Gastroesophageal sphincter (tissue), 4 donors: Measurements from ENCODE around the gene TALDO1. TPM values are rescaled to one million over a fixed set of nuclear protein-coding genes. Genes with fewer than 3 reads are reported as not detected.
A peak's percentile ranks its signal among the peaks of the same experiment; 100 is the strongest.

Experiments used
- ATAC-seq: fragments of 150-250 bp; one replicate; pipeline ENCODE4 v1.9.1; 2016; ENCODE audit warnings: mild to moderate bottlenecking, moderate library complexity
- H3K27ac ChIP-seq, 4 donors: fragments of 200-600 bp; sonication (generic) in 3 of 4; 1 replicate in 3 of 4; 2 replicates in 1 of 4; pipeline ENCODE4 v1.5.1; 2016 to 2019
- H3K27me3 ChIP-seq: fragments of 200-600 bp; sonication (generic); one replicate; pipeline ENCODE4 v1.5.1; 2019
- H3K36me3 ChIP-seq, 2 donors: fragments of 200-600 bp; sonication (generic); one replicate each; pipeline ENCODE4 v1.5.1; 2019; ENCODE audit warnings: control low read depth in 1 of 2
- H3K4me1 ChIP-seq, 3 donors: fragments of 200-600 bp; sonication (generic); 1 replicate in 2 of 3; 2 replicates in 1 of 3; pipeline ENCODE4 v1.5.1; 2016 to 2019; ENCODE audit warnings: control low read depth in 2 of 3
- H3K4me3 ChIP-seq, 2 donors: fragments of 200-600 bp; sonication (generic); one replicate each; pipeline ENCODE4 v1.5.1; 2019; ENCODE audit warnings: mild to moderate bottlenecking in 1 of 2, moderate library complexity in 1 of 2
- H3K9me3 ChIP-seq, 3 donors: fragments of 200-600 bp; sonication (generic); one replicate each; pipeline ENCODE4 v1.5.1; 2017 to 2019; ENCODE audit warnings: control low read depth in 2 of 3
- CTCF ChIP-seq, 4 experiments: fragments of 200-600 bp in 2 of 4; fragments of 450-650 bp in 2 of 4; sonication (generic) in 1 of 4; IDR thresholded peaks; one replicate each; pipeline ENCODE4 v1.5.1; 2017 to 2019; ENCODE audit warnings: antibody characterized with exemption in 4 of 4, mild to moderate bottlenecking in 2 of 4, moderate library complexity in 2 of 4
- EP300 ChIP-seq: sonication (generic); formaldehyde crosslinking; IDR thresholded peaks from one replicate; pipeline ENCODE4 v1.6.1; 2017; ENCODE audit warnings: antibody characterized with exemption, mild to moderate bottlenecking
- POLR2A ChIP-seq, 2 donors: fragments of 450-650 bp; IDR thresholded peaks; one replicate each; pipeline ENCODE4 v1.6.1; 2017; ENCODE audit warnings: antibody characterized with exemption in 2 of 2, mild to moderate bottlenecking in 2 of 2, moderate library complexity in 1 of 2
- POLR2AphosphoS5 ChIP-seq: sonication (generic); formaldehyde crosslinking; IDR thresholded peaks from one replicate; pipeline ENCODE4 v1.6.1; 2017; ENCODE audit warnings: antibody characterized with exemption
- WGBS, 2 donors: methylation state at CpG; one replicate each; pipeline ENCODE4 v1.1.5; 2018; ENCODE audit warnings: low coverage in 1 of 2; 5-methylcytosine and 5-hydroxymethylcytosine counted together
- total RNA-seq, 4 donors: library from RNA; depleted of rRNA; stranded (reverse); fragments of >200 nt; gene quantifications; one replicate each; pipeline ENCODE4 v1.1.0, GENCODE V29; 2016

Gene TALDO1
- total RNA-seq, 4 donors from 2014 or later, result 161 to 201 (median 185) TPM

DNA sequence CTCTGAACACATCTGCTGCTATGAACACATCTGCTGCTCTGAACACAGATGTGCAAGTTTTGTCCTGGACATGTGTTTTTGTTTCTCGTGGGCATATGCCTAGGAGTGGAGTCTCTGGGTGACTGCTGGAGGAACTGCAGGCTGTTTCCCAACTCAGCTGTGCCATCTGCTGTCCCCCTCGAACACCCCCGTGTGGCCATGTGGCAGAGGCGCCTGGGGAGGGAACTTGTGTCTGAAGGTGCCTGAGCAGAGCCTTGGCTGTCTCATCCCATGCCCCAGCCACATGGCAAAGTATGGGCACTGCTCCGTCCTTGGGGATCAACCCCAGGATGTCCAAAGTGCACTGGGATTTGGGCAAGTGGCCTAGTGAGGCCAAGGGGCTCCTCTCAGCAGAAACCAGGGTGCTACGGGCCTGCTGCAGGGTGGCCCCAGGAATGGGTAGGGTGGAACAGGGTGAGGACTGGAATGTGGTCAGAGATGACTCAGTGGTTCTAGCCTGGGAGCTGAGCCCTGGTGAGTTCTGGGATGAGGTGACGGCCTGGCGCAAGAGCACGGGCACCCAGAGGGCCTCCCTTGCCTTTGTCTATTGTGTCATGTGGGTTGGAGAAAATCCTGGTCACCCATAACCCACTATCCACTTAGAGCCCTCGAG lies 15.3 kb downstream of the TALDO1 start:
- H3K4me3 ChIP-seq, result no peak overlapping the region
- no peaks in the 10 kb centered on the region for H3K9me3 ChIP-seq
- no CpG with 5 or more reads among the region's 10 CpGs for WGBS, 2 donors
- H3K36me3 ChIP-seq, result peaks cover 0 to 100% of the 10 kb centered on the region in 2 donors
- peak; percentile 41 for ATAC-seq
- no peak for TF ChIP-seq POLR2A (IDR thresholded peaks at IDR 0.05)
- TF ChIP-seq EP300, result no peak
- TF ChIP-seq POLR2AphosphoS5, result no peak
- TF ChIP-seq CTCF (IDR thresholded peaks at IDR 0.05), result no peak
- H3K27ac ChIP-seq, result peak overlapping the region in 2 of 4 donors; percentile 24 to 25
- no peaks in the 10 kb centered on the region for H3K4me1 ChIP-seq
- no peaks in the 10 kb centered on the region for H3K27me3 ChIP-seq

DNA sequence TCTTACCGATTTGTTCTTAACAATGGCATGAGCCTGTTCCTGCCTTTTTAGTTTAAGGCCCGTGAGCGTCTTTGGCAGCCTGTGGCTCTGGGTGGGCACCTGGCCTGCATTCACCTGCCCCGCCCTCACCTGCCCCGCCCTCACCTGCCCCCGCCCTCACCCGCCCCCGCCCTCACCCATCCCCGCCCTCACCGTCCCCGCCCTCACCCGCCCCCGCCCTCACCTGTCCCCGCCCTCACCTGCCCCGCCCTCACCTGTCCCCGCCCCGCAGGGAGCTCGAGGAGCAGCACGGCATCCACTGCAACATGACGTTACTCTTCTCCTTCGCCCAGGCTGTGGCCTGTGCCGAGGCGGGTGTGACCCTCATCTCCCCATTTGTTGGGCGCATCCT lies 15.8 kb downstream of the TALDO1 start:
- peaks cover 0 to 99% of the 10 kb centered on the region in 2 donors for H3K36me3 ChIP-seq
- no peaks in the 10 kb centered on the region for H3K27me3 ChIP-seq
- no peaks in the 10 kb centered on the region for H3K4me1 ChIP-seq
- WGBS, 2 donors, result no CpG with 5 or more reads among the region's 24 CpGs
- ATAC-seq, result no peak
- peak overlapping the region in 2 of 4 donors; percentile 24 to 25 for H3K27ac ChIP-seq
- no peak for TF ChIP-seq POLR2AphosphoS5
- no peak for TF ChIP-seq POLR2A (IDR thresholded peaks at IDR 0.05)
- no peak for TF ChIP-seq CTCF (IDR thresholded peaks at IDR 0.05)
- TF ChIP-seq EP300, result no peak
- H3K4me3 ChIP-seq, result no peak overlapping the region
- H3K9me3 ChIP-seq, result no peaks in the 10 kb centered on the region

- TF ChIP-seq POLR2A (IDR thresholded peaks at IDR 0.05), result no peak
- no peak for TF ChIP-seq CTCF (IDR thresholded peaks at IDR 0.05)
- no peak for TF ChIP-seq EP300
- no peak for TF ChIP-seq POLR2AphosphoS5
- no peak overlapping the region for H3K27ac ChIP-seq
- H3K9me3 ChIP-seq, result no peaks in the 10 kb centered on the region
- H3K4me3 ChIP-seq, result no peak overlapping the region
- 76 to 100% methylated on average over 1 to 2 of the region's 22 CpGs for WGBS, 2 donors
- peaks cover 0 to 99% of the 10 kb centered on the region in 2 donors for H3K36me3 ChIP-seq
- no peaks in the 10 kb centered on the region for H3K27me3 ChIP-seq
- H3K4me1 ChIP-seq, result no peaks in the 10 kb centered on the region
- no peak for ATAC-seq
Observed at GRCh38 chr11:763549-764321, 16.5 kb downstream of the TALDO1 start.

DNA sequence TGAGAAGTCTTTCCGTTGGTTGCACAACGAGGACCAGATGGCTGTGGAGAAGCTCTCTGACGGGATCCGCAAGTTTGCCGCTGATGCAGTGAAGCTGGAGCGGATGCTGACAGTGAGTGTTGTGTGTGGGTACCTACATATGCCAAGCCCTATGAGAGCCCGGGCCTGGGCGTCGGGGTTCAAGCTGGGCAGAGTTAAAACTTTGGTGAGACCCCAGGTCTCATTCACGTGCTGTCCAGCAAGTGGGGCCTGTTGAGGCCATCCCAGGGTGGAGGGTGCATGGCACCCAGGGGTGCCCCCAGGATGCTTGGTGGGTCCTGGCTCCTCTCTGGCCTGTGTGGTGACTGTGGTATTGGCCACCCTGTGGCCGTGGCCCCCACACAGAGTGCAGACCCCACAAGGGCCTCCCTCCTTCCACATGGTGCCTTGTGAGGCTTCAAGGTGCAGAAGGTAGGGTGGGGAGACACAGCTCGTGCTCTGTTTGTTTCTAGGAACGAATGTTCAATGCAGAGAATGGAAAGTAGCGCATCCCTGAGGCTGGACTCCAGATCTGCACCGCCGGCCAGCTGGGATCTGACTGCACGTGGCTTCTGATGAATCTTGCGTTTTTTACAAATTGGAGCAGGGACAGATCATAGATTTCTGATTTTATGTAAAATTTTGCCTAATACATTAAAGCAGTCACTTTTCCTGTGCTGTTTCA lies 17.2 kb downstream of the TALDO1 start:
- peaks cover 0 to 98% of the 10 kb centered on the region in 2 donors for H3K36me3 ChIP-seq
- no peaks in the 10 kb centered on the region for H3K27me3 ChIP-seq
- no peaks in the 10 kb centered on the region for H3K9me3 ChIP-seq
- H3K4me3 ChIP-seq, result no peak overlapping the region
- no peak for ATAC-seq
- 61 to 76% methylated on average over 2 to 12 of the region's 18 CpGs for WGBS, 2 donors
- TF ChIP-seq EP300 (no peak), CTCF (IDR thresholded peaks at IDR 0.05) (no peak), POLR2A (IDR thresholded peaks at IDR 0.05) (no peak), POLR2AphosphoS5 (no peak)
- H3K4me1 ChIP-seq, result no peaks in the 10 kb centered on the region
- H3K27ac ChIP-seq, result peak overlapping the region in 1 of 4 donors; percentile 27
